ENCODE data around the gene PELO.

PELO gene

DNA sequence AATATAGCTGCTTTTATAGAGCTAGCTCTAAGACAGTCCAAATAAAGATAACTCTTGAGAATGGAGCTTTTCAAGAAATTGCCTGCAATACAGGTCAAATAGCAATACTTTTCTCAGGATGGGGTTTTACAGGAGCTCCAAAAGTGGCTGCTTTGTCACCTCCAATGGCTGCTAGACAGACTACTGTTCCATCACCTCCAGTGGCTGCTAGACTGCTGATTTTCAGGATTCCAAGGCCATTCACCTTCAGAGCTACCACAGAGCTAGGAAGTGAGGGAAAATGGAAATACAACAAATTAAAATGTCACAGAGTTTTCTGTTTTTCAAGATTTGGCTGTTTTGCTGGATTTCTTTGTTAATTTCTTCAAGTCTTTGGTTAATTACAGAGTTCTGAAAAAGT, 8.5 kb upstream of the PELO start:
- Histone ChIP-seq H3K27ac (no peak overlapping the region), H3K4me3 (no peak overlapping the region)
- DNase-seq (ENCODE audit: low spot score) = no peak
- TF ChIP-seq, protein P1, sequence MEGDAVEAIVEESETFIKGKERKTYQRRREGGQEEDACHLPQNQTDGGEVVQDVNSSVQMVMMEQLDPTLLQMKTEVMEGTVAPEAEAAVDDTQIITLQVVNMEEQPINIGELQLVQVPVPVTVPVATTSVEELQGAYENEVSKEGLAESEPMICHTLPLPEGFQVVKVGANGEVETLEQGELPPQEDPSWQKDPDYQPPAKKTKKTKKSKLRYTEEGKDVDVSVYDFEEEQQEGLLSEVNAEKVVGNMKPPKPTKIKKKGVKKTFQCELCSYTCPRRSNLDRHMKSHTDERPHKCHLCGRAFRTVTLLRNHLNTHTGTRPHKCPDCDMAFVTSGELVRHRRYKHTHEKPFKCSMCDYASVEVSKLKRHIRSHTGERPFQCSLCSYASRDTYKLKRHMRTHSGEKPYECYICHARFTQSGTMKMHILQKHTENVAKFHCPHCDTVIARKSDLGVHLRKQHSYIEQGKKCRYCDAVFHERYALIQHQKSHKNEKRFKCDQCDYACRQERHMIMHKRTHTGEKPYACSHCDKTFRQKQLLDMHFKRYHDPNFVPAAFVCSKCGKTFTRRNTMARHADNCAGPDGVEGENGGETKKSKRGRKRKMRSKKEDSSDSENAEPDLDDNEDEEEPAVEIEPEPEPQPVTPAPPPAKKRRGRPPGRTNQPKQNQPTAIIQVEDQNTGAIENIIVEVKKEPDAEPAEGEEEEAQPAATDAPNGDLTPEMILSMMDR (IDR thresholded peaks at IDR 0.05) = no peak

DNA sequence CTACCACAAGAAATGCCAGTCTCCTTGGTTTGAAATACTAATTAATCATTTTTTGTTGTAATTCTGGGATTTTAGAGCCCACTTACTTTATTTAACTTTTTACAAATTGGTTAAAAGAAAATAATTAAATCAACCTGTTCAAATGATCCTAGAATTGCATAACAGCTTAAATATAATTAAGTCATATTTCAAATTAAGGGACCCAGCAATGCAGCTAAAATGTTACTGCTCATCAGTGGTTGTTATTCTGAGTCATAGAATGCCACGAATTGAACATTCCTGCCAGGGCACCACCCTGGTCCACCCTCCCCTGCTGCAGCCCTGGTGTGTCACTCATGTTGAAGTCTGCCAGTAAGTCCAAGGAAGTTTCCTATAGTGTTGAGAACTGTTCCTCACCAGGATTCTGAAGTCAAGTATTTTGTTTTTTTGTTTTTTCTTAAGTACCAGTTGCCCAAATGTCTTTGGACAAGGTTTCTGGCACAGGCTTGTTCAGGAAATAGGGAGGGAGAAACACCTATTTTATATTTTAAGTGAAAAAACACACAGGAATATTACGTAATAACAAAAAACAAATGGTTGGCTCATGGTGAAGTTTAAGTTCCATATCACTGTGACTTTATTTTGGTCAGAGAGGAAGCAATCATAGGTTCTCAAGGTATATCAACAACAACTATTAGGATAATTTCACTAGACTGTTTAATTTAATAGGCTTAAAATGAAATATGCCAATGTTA, 4.3 kb upstream of the PELO start:
- TF ChIP-seq, protein P1 (IDR thresholded peaks at IDR 0.05) = no peak
- H3K27ac ChIP-seq = peak overlapping the region in 1 of 2 donors; percentile 44
- peak; percentile 81 for DNase-seq (ENCODE audit: low spot score)
- H3K4me3 ChIP-seq = no peak overlapping the region

DNA sequence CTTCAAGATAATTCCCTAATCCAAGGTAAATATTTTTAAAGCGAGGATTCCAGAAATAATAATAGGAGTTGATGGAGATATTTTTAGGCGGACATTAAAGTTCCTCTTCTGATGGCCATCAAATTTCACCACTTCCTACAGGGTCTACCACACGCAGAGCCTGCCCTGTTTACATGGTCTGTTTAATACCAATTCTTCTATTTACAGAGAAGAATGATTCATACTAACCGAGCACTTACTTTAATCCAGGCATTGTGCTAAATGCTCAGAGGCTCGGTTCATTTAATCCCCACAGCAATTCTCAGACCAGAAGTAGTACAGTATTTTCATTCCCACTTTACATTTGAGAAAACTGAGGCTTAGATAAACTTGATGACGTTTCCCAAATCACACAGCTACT, 3.0 kb upstream of the PELO start:
- no peak overlapping the region for H3K4me3 ChIP-seq
- TF ChIP-seq, protein P1 (IDR thresholded peaks at IDR 0.05) = no peak
- DNase-seq (ENCODE audit: low spot score) = no peak
- H3K27ac ChIP-seq = peak overlapping the region in 1 of 2 donors; percentile 20

DNA sequence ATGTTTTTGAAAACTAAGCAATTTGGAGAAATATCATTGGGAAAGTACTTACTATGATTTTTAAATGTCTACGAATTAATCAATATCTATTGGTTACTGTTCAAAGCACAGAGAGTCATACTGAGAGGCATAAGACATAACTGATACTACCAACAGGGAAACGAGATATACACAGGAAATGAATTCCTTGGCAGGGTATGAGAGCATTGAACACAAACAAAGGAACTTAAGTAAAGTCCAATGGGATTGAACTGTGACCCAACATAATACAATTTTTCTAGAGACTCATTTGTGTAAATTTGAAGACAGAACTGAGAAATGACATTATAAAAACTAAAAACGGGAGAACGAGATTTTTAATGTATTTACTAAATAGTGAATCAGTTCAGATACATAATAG, 1.3 kb upstream of the PELO start:
- no peak for DNase-seq (ENCODE audit: low spot score)
- Histone ChIP-seq H3K4me3 (peak overlapping the region; percentile 83), H3K27ac (peak overlapping the region; percentile 92 to 97)
- TF ChIP-seq, protein P1 (IDR thresholded peaks at IDR 0.05) = no peak

DNA sequence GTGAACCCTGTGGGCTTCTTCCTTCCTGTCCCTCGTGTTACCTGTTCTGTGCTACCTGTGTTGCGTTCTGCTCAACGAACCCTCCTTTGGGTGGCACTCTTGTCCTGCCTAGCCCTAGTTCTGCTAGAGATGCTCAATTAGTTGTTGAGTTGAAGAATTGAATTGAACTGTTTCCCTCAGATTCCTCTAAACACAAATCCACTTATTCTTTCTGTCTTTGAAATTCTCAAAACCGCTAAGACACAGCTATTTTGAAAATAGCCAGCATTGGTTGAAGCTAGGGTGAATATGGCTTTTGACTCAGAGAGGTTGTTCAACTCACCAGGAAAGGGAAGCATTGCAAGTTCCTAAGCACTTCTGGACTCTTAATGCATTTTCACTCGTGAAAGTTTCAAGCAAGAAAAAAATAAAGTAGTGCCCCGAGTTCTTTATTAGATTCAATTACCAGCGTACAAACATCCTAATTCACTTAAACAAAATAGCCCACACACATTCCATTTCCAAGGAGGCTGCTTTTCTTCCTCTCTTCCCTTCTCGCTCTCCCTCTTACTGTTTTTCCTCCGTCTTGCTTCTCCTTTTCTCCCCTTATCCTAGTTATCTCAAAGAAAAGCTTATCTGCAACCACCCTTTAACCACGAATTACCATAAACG, 642 bp upstream of the PELO start:
- H3K27ac ChIP-seq = peak overlapping the region; percentile 92 to 97
- no peak for DNase-seq (ENCODE audit: low spot score)
- TF ChIP-seq, protein P1 (IDR thresholded peaks at IDR 0.05) = no peak
- peak overlapping the region; percentile 83 for H3K4me3 ChIP-seq

DNA sequence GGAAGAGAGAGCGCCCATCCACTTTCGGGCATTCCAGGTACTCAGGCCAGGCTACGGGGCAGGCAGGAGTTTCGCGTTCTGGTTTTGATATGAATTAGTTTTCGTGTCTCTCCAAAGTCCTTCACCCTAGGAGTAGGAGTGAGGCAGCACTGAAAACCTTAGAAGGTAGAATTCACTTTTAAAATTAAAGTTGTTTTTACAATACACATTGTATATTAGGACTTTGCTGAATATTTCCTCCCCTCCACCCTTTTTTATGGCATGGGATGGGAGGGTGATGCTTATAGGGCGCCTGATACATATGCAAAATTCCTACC, 747 bp downstream of the PELO start:
- peak overlapping the region; percentile 83 for H3K4me3 ChIP-seq
- H3K27ac ChIP-seq = peak overlapping the region; percentile 92 to 97
- DNase-seq (ENCODE audit: low spot score) = no peak
- TF ChIP-seq, protein P1 (IDR thresholded peaks at IDR 0.05) = no peak

DNA sequence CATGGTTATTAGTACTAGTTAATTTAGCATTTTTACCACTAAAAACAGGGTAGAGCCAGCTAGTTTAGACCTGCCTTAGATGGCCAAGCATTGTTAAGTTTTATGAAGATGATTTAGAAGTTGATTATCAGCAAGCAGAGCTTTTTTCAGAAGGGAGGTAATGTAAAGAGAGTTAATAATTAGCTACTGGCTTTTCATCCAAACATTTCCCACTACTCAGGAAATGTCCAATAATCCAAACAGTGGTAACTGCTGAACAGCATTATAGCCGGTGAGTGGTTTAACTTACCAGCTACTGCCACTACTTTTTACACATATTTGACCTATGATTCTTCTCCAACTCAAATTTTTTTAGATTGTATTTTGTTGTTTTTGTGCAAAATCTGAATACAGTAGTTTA, 1.7 kb downstream of the PELO start:
- no peak for DNase-seq (ENCODE audit: low spot score)
- Histone ChIP-seq H3K27ac (peak overlapping the region; percentile 92 to 97), H3K4me3 (peak overlapping the region; percentile 83)
- TF ChIP-seq, protein P1 (IDR thresholded peaks at IDR 0.05) = no peak
